ENCODE results near the gene C9orf85.

Gene C9orf85

DNA sequence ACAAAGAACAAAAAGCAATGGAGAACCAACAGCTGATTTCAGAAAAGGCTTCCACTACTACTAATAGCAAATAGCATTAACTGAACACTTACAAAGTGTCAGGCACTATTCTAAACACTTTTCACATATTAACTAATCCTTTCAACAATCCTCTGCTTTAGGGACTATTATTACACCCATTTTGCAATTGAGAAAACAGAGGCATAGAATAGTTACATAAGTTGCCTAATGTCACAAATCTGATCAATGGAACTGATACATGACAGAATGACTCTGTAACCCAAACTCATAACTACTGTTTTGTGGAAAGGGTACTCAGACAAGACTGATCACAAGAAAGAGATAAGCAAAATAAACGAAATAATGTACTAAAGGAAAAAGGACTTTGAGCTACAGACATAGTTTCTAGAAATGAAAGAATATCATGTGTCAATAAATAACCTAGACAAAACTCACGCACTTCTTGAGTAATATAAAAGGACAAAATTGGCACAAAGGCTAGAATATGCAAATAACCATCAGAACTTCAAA is 31.7 kb upstream of the C9orf85 start:
- H3K79me2 ChIP-seq (ENCODE audit: insufficient read depth, low read length), result peaks cover 65% of the 10 kb centered on the region
- H4K20me1 ChIP-seq (ENCODE audit: insufficient read depth, low read length), result no peaks in the 10 kb centered on the region
- peaks cover 37% of the 10 kb centered on the region for H3K9me3 ChIP-seq (ENCODE audit: low read length)

DNA sequence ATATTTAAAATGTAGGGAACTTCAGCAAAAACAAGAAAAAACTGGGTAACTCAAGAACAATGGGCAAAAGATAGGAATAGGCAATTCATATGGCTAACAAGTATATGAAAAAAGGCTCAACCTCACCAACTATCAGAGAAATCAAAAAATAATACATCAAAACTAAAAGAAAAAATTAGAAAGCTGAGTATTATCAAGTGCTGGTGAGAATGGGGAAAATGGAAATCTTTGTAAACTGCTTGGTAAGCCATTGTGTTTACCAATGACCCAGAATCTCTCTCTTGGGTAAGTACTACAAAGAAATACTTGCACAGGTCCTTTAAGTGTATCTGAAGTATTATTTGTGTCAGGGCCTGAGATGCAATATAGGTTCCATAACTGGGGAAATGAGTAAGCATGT is 27.4 kb upstream of the C9orf85 start:
- no peak for TF ChIP-seq EZH2 (IDR thresholded peaks at IDR 0.05; ENCODE audit: borderline replicate concordance, low read length)
- TF ChIP-seq, protein P1, sequence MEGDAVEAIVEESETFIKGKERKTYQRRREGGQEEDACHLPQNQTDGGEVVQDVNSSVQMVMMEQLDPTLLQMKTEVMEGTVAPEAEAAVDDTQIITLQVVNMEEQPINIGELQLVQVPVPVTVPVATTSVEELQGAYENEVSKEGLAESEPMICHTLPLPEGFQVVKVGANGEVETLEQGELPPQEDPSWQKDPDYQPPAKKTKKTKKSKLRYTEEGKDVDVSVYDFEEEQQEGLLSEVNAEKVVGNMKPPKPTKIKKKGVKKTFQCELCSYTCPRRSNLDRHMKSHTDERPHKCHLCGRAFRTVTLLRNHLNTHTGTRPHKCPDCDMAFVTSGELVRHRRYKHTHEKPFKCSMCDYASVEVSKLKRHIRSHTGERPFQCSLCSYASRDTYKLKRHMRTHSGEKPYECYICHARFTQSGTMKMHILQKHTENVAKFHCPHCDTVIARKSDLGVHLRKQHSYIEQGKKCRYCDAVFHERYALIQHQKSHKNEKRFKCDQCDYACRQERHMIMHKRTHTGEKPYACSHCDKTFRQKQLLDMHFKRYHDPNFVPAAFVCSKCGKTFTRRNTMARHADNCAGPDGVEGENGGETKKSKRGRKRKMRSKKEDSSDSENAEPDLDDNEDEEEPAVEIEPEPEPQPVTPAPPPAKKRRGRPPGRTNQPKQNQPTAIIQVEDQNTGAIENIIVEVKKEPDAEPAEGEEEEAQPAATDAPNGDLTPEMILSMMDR (IDR thresholded peaks at IDR 0.05; ENCODE audit: low read length), result no peak
- Histone ChIP-seq H3K4me1 (ENCODE audit: insufficient read depth, low read length, severe bottlenecking) (peaks cover 25% of the 10 kb centered on the region), H3K36me3 (ENCODE audit: insufficient read depth, low read length) (no peaks in the 10 kb centered on the region; the same call in 1 of the 2 replicates), H3K4me3 (ENCODE audit: low read depth, low read length, poor library complexity, severe bottlenecking) (no peak overlapping the region), H3F3A (ENCODE audit: insufficient read depth, low read length) (no peaks in the 10 kb centered on the region), H3K9me2 (ENCODE audit: low read depth, low read length) (no peaks in the 10 kb centered on the region), H3K27me3 (ENCODE audit: insufficient read depth, low read length) (no peaks in the 10 kb centered on the region), H3K79me2 (ENCODE audit: insufficient read depth, low read length) (peaks cover 75% of the 10 kb centered on the region), H4K20me1 (ENCODE audit: insufficient read depth, low read length) (no peaks in the 10 kb centered on the region), H3K9ac (ENCODE audit: low read length) (no peak overlapping the region), H3K27ac (ENCODE audit: low read depth, low read length, poor library complexity, severe bottlenecking) (no peak overlapping the region), H3K9me3 (ENCODE audit: low read length) (peaks cover 30% of the 10 kb centered on the region), H3K4me2 (ENCODE audit: low read length) (no peak overlapping the region), H2AFZ (ENCODE audit: low read length) (no peak overlapping the region)

More for the DNA sequence above, 31.7 kb upstream of the C9orf85 start:
- Histone ChIP-seq H3K27me3 (ENCODE audit: insufficient read depth, low read length) (no peaks in the 10 kb centered on the region), H3K9ac (ENCODE audit: low read length) (no peak overlapping the region), H3K4me1 (ENCODE audit: insufficient read depth, low read length, severe bottlenecking) (no peaks in the 10 kb centered on the region), H3K36me3 (ENCODE audit: insufficient read depth, low read length) (peaks cover 3% of the 10 kb centered on the region), H2AFZ (ENCODE audit: low read length) (no peak overlapping the region), H3F3A (ENCODE audit: insufficient read depth, low read length) (no peaks in the 10 kb centered on the region), H3K9me2 (ENCODE audit: low read depth, low read length) (no peaks in the 10 kb centered on the region), H3K27ac (ENCODE audit: low read depth, low read length, poor library complexity, severe bottlenecking) (no peak overlapping the region), H3K4me3 (ENCODE audit: low read depth, low read length, poor library complexity, severe bottlenecking) (no peak overlapping the region), H3K4me2 (ENCODE audit: low read length) (no peak overlapping the region)
- no peak for TF ChIP-seq EZH2 (IDR thresholded peaks at IDR 0.05; ENCODE audit: borderline replicate concordance, low read length)
- TF ChIP-seq, protein P1 (IDR thresholded peaks at IDR 0.05; ENCODE audit: low read length), result no peak

DNA sequence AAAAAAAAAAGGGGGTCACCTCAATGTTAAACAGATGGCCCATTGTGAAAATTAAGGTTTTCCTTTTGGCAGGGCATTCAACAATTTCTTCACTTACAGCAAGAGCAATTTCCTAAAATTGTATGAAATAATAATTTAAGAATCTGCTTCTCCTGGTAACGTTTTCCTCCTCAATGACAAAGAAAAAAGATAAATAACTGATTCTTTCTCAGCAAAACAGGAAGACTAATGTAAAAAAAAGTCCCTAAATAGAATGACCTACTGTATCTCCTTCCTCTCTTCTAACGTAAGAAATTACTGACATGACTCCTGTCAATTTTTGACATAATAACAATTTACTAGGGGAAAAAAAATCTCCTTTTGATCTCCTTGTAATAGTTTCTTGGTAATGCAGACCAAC is 26.0 kb upstream of the C9orf85 start:
- Histone ChIP-seq H3K9me2 (ENCODE audit: low read depth, low read length) (no peaks in the 10 kb centered on the region), H3K9me3 (ENCODE audit: low read length) (peaks cover 20% of the 10 kb centered on the region), H3K4me1 (ENCODE audit: insufficient read depth, low read length, severe bottlenecking) (peaks cover 25% of the 10 kb centered on the region), H3K9ac (ENCODE audit: low read length) (no peak overlapping the region), H4K20me1 (ENCODE audit: insufficient read depth, low read length) (no peaks in the 10 kb centered on the region), H3K27ac (ENCODE audit: low read depth, low read length, poor library complexity, severe bottlenecking) (peak overlapping the region; percentile 53), H3K36me3 (ENCODE audit: insufficient read depth, low read length) (no peaks in the 10 kb centered on the region; the same call in 1 of the 2 replicates), H3F3A (ENCODE audit: insufficient read depth, low read length) (no peaks in the 10 kb centered on the region), H3K79me2 (ENCODE audit: insufficient read depth, low read length) (peaks cover 72% of the 10 kb centered on the region), H3K4me3 (ENCODE audit: low read depth, low read length, poor library complexity, severe bottlenecking) (no peak overlapping the region), H3K27me3 (ENCODE audit: insufficient read depth, low read length) (no peaks in the 10 kb centered on the region), H2AFZ (ENCODE audit: low read length) (no peak overlapping the region), H3K4me2 (ENCODE audit: low read length) (no peak overlapping the region)
- TF ChIP-seq EZH2 (IDR thresholded peaks at IDR 0.05; ENCODE audit: borderline replicate concordance, low read length), result no peak
- TF ChIP-seq, protein P1 (IDR thresholded peaks at IDR 0.05; ENCODE audit: low read length), result no peak
